CD14-positive monocyte (primary cell): Measurements from ENCODE around the gene RASSF6. TPM values are rescaled to one million over a fixed set of nuclear protein-coding genes. Genes with fewer than 3 reads are reported as not detected.

Source experiments
- DNase-seq, 3 donors: peaks; one replicate each; pipeline ENCODE4 v3.0.0-alpha.2; 2011 to 2022
- H2AFZ ChIP-seq: 2 replicates; pipeline ENCODE4 v1.6.0; 2012; ENCODE audit warnings: mild to moderate bottlenecking, low read depth, low read length, inconsistent platforms; ENCODE audit not compliant: insufficient read depth, poor library complexity, severe bottlenecking
- H3K27ac ChIP-seq, 2 donors: 1 replicate in 1 of 2; 2 replicates in 1 of 2; pipeline ENCODE4 v1.5.1; 2012 to 2013; ENCODE audit warnings: low read length in 2 of 2, control low read depth in 1 of 2, inconsistent platforms in 1 of 2, low read depth in 1 of 2, mild to moderate bottlenecking in 1 of 2
- H3K27me3 ChIP-seq, 2 donors: one replicate each; pipeline versions ENCODE4 v1.6.0 to v1.6.1; 2011 to 2013; ENCODE audit warnings: low read length in 2 of 2; ENCODE audit not compliant: control insufficient read depth in 2 of 2, insufficient read depth in 2 of 2
- H3K36me3 ChIP-seq, 2 donors: replicated peaks in 1 of 2; 1 replicate in 1 of 2; 2 replicates in 1 of 2; pipeline versions ENCODE4 v1.5.1 to v1.6.1; 2012 to 2013; ENCODE audit warnings: low read length in 2 of 2, control low read depth in 1 of 2, inconsistent platforms in 1 of 2, mild to moderate bottlenecking in 1 of 2; ENCODE audit not compliant: insufficient read depth in 2 of 2, control insufficient read depth in 1 of 2
- H3K4me1 ChIP-seq, 2 donors: 1 replicate in 1 of 2; 2 replicates in 1 of 2; pipeline versions ENCODE4 v1.5.1 to v1.6.1; 2012 to 2013; ENCODE audit warnings: low read length in 2 of 2, control low read depth in 1 of 2, inconsistent platforms in 1 of 2, mild to moderate bottlenecking in 1 of 2, moderate library complexity in 1 of 2; ENCODE audit not compliant: insufficient read depth in 2 of 2, control insufficient read depth in 1 of 2
- H3K4me2 ChIP-seq: replicated peaks from 2 replicates; pipeline ENCODE3; 2012; ENCODE audit warnings: low read length, moderate library complexity, mild to moderate bottlenecking; ENCODE audit not compliant: poor library complexity, severe bottlenecking; ENCODE audit errors: extremely low read depth
- H3K4me3 ChIP-seq, 3 experiments: fragments of 200-600 bp in 1 of 3; sonication (generic) in 1 of 3; replicated peaks in 1 of 3; 1 replicate in 2 of 3; 2 replicates in 1 of 3; pipeline ENCODE4 v1.5.1; 2011 to 2013; ENCODE audit warnings: low read length in 3 of 3, mild to moderate bottlenecking in 3 of 3, control low read depth in 2 of 3, low read depth in 2 of 3, inconsistent platforms in 1 of 3, moderate library complexity in 1 of 3
- H3K79me2 ChIP-seq: 2 replicates; pipeline ENCODE4 v1.6.0; 2012; ENCODE audit warnings: mild to moderate bottlenecking, control low read depth, inconsistent platforms, low read length, moderate library complexity; ENCODE audit not compliant: insufficient read depth
- H3K9ac ChIP-seq: 2 replicates; pipeline ENCODE4 v1.6.0; 2017; ENCODE audit warnings: low read length, mild to moderate bottlenecking; ENCODE audit not compliant: insufficient read depth, poor library complexity, severe bottlenecking
- H3K9me3 ChIP-seq, 2 donors: replicated peaks in 1 of 2; 1 replicate in 1 of 2; 2 replicates in 1 of 2; pipeline versions ENCODE4 v1.5.1 to v1.6.1; 2012 to 2013; ENCODE audit warnings: low read length in 2 of 2, control low read depth in 1 of 2; ENCODE audit not compliant: control insufficient read depth in 1 of 2, insufficient read depth in 1 of 2
- H4K20me1 ChIP-seq: 2 replicates; pipeline ENCODE4 v1.6.0; 2012; ENCODE audit warnings: mild to moderate bottlenecking, low read length, control low read depth, moderate library complexity; ENCODE audit not compliant: insufficient read depth
- H3K27ac Mint-ChIP-seq, 7 donors: one replicate each; pipeline ENCODE4 v1.8.0; 2020; ENCODE audit warnings: mild to moderate bottlenecking in 7 of 7, mixed read lengths in 7 of 7, moderate library complexity in 6 of 7, inconsistent platforms in 2 of 7
- H3K27me3 Mint-ChIP-seq, 3 donors: one replicate each; pipeline ENCODE4 v1.8.0; 2021 to 2022; ENCODE audit warnings: low read depth in 3 of 3, mild to moderate bottlenecking in 3 of 3, mixed read lengths in 3 of 3, moderate library complexity in 3 of 3, inconsistent platforms in 1 of 3
- H3K36me3 Mint-ChIP-seq, 2 donors: one replicate each; pipeline ENCODE4 v1.8.0; 2020; ENCODE audit warnings: mixed read lengths in 2 of 2, inconsistent platforms in 1 of 2, mild to moderate bottlenecking in 1 of 2
- H3K4me1 Mint-ChIP-seq: one replicate; pipeline ENCODE4 v1.8.0; 2020; ENCODE audit warnings: mild to moderate bottlenecking, mixed read lengths
- H3K4me3 Mint-ChIP-seq, 2 donors: one replicate each; pipeline ENCODE4 v1.8.0; 2020; ENCODE audit warnings: mild to moderate bottlenecking in 2 of 2, mixed read lengths in 2 of 2, moderate library complexity in 1 of 2
- H3K9me3 Mint-ChIP-seq, 7 donors: one replicate each; pipeline ENCODE4 v1.8.0; 2020 to 2022; ENCODE audit warnings: mixed read lengths in 7 of 7, mild to moderate bottlenecking in 6 of 7, moderate library complexity in 6 of 7, inconsistent platforms in 2 of 7
- WGBS: methylation state at CpG from one replicate; pipeline ENCODE4 v1.1.5; 2013; ENCODE audit warnings: missing lambda C conversion rate; ENCODE audit not compliant: insufficient coverage; 5-methylcytosine and 5-hydroxymethylcytosine counted together
- intact Hi-C, 2 donors: fragments of 100-400 bp; cut with micrococcal nuclease; formaldehyde crosslinking; loops; one replicate each; pipeline versions ENCODE4 v1.15.0 to v1.15.1; 2023
- polyA plus RNA-seq, 3 donors: library from polyadenylated mRNA; depleted of rRNA in 1 of 3; unstranded in 2 of 3; stranded (reverse) in 1 of 3; fragments of 300-500 nt in 2 of 3; fragments of >200 nt in 1 of 3; fragmentation: Illumina TruSeq in 2 of 3; gene quantifications; 1 replicate in 2 of 3; 2 replicates in 1 of 3; pipeline ENCODE4 v1.2.3, GENCODE V29; 2012 to 2021
- TF ChIP-seq, protein P1 (sequence below): fragments of 200-600 bp; IDR thresholded peaks from one replicate; pipeline ENCODE4 v1.8.0; 2022; ENCODE audit warnings: antibody characterized with exemption, mild to moderate bottlenecking

The RASSF6 gene
- polyA plus RNA-seq, 3 donors, result not detected

DNA sequence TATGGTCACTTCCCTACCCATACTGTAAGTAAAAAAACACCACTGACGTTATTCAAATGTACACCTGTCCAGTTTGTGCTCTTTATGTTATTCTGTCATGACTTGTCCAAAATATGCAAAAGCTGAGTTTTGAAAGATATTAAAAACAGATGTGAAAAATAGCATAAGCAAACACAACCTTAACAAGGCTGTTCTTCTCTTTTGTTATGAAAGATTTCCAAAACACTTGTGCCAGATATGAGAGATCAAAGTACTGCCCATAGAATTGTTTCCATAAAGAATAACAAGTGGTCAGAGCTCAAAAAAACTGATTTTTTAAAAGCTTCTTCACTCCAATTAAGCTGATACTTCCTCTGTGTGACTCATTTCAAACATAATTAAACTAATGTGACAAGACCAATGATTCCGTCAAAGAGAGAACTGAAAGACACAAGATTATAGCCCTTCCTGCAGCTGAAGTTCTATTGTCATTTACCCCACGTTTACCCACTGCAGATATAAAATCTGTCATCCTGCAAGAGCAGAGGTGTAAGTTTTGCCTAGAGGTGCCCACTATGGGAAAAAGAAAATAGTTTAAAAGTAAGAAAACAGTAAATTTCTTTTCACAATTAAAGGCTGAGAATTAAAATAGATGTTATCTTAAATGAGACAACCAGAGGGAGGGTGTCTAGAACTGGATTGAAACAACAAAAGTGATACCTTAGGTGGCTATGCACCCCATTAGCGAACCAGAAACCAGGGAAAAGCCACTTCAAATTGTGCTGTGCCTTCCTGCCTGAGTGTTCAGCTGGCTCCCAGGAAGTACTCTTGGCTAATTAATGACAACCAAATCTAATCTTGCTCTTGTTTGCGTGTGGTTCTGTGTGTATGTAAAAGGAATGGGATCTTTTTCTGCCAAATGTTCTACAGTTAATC is 30.1 kb downstream of the RASSF6 start:
- peak overlapping the region in 1 of 7 donors; percentile 44 for H3K27ac Mint-ChIP-seq
- H3K9me3 ChIP-seq, result no peaks in the 10 kb centered on the region

DNA sequence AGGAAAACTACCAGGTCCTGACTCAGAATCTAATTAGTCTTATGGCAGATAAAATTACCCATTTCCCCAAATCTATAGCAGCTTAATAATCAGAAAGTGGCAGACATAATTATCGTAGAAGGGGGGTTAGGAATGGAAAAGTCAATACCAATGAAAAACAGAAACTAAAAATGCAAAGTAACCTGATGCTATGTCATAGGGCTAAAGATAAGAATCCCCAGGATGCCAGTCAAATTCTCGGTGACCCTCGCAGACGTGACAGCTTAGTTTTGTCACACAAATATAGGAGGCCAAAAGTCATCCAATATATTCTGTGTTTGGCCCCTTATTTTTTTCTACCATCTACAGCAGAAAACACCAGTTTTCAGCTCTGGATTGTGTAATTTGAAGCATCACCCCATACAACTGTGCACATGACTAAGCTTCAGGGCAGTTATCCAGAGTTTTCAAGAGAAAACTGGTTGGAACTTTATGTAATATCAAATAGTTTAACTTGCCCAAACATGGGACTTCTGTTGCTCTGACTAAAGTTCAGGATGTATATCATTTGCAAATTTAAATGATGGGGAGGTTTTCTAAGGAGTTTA is 30.9 kb downstream of the RASSF6 start:
- no peaks in the 10 kb centered on the region for H3K27me3 Mint-ChIP-seq
- no peak overlapping the region for H3K4me2 ChIP-seq

More for the DNA sequence above, 30.1 kb downstream of the RASSF6 start:
- H3K4me2 ChIP-seq, result no peak overlapping the region
- H3K9ac ChIP-seq, result no peak overlapping the region
- no peaks in the 10 kb centered on the region for H3K27me3 Mint-ChIP-seq
- no peaks in the 10 kb centered on the region for H4K20me1 ChIP-seq
- H3K79me2 ChIP-seq, result no peaks in the 10 kb centered on the region
- H2AFZ ChIP-seq, result no peak overlapping the region
- intact Hi-C loops, result no loop called here
- no peaks in the 10 kb centered on the region for H3K36me3 ChIP-seq
- no peak overlapping the region for H3K27ac ChIP-seq
- TF ChIP-seq, protein P1, sequence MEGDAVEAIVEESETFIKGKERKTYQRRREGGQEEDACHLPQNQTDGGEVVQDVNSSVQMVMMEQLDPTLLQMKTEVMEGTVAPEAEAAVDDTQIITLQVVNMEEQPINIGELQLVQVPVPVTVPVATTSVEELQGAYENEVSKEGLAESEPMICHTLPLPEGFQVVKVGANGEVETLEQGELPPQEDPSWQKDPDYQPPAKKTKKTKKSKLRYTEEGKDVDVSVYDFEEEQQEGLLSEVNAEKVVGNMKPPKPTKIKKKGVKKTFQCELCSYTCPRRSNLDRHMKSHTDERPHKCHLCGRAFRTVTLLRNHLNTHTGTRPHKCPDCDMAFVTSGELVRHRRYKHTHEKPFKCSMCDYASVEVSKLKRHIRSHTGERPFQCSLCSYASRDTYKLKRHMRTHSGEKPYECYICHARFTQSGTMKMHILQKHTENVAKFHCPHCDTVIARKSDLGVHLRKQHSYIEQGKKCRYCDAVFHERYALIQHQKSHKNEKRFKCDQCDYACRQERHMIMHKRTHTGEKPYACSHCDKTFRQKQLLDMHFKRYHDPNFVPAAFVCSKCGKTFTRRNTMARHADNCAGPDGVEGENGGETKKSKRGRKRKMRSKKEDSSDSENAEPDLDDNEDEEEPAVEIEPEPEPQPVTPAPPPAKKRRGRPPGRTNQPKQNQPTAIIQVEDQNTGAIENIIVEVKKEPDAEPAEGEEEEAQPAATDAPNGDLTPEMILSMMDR, result no peak
- H3K4me3 ChIP-seq, result no peak overlapping the region
- no peaks in the 10 kb centered on the region for H3K4me1 ChIP-seq
- no peaks in the 10 kb centered on the region for H3K9me3 Mint-ChIP-seq
- DNase-seq, result no peak
- WGBS, result 50% methylated on average over 2 of the region's 5 CpGs
- no peaks in the 10 kb centered on the region for H3K27me3 ChIP-seq
- H3K4me1 Mint-ChIP-seq, result peaks cover 8% of the 10 kb centered on the region
- H3K4me3 Mint-ChIP-seq, result no peak overlapping the region
- H3K36me3 Mint-ChIP-seq, result no peaks in the 10 kb centered on the region

More for the DNA sequence above, 30.9 kb downstream of the RASSF6 start:
- H2AFZ ChIP-seq, result no peak overlapping the region
- no peaks in the 10 kb centered on the region for H3K36me3 ChIP-seq
- Mint-ChIP-seq H3K4me3 (no peak overlapping the region), H3K27ac (no peak overlapping the region), H3K9me3 (no peaks in the 10 kb centered on the region), H3K4me1 (peaks cover 8% of the 10 kb centered on the region), H3K36me3 (no peaks in the 10 kb centered on the region)
- no peak for DNase-seq
- no peaks in the 10 kb centered on the region for H3K27me3 ChIP-seq
- no CpG with 5 or more reads among the region's 4 CpGs for WGBS
- no peak overlapping the region for H3K4me3 ChIP-seq
- no peaks in the 10 kb centered on the region for H3K79me2 ChIP-seq
- H4K20me1 ChIP-seq, result no peaks in the 10 kb centered on the region
- H3K27ac ChIP-seq, result no peak overlapping the region
- no peak overlapping the region for H3K9ac ChIP-seq
- H3K4me1 ChIP-seq, result no peaks in the 10 kb centered on the region
- TF ChIP-seq, protein P1, result no peak
- intact Hi-C loops, result no loop called here
- no peaks in the 10 kb centered on the region for H3K9me3 ChIP-seq
